ENCODE data around the gene SYT1.

DNA sequence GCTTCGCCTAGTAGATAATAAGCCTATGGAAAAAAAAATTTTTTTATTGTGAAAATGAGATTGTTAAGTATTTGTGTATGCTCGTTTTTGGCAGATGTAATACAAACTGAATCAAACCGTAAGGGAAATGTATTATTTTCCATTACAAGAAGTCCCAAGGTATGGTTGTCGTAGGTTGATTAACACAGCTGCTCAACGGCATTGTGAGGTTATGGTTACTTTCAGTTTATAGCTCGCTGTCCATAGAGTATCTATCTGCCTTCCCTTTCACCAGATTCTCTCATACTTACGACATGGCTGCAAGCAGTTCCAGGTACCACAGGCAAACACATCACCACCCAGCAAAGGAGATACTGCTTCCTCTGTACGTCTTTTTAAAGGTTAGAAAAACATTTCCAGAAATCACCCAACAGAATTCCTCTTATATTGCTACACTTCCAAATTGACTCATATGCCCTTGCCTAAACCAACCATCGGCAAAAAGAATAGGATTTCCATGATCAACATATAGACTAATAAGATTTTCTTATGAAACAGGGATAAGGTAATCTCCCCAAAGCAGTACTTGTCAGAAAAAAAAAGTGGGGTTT is 338.6 kb downstream of the SYT1 start:
- TF ChIP-seq, protein P1, sequence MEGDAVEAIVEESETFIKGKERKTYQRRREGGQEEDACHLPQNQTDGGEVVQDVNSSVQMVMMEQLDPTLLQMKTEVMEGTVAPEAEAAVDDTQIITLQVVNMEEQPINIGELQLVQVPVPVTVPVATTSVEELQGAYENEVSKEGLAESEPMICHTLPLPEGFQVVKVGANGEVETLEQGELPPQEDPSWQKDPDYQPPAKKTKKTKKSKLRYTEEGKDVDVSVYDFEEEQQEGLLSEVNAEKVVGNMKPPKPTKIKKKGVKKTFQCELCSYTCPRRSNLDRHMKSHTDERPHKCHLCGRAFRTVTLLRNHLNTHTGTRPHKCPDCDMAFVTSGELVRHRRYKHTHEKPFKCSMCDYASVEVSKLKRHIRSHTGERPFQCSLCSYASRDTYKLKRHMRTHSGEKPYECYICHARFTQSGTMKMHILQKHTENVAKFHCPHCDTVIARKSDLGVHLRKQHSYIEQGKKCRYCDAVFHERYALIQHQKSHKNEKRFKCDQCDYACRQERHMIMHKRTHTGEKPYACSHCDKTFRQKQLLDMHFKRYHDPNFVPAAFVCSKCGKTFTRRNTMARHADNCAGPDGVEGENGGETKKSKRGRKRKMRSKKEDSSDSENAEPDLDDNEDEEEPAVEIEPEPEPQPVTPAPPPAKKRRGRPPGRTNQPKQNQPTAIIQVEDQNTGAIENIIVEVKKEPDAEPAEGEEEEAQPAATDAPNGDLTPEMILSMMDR (IDR thresholded peaks at IDR 0.05 in 8 of 11, conservative IDR thresholded peaks at IDR 0.05 in 3 of 11) = no peak
- TF ChIP-seq POLR2A (IDR thresholded peaks at IDR 0.05) = no peak
- TF ChIP-seq POLR2AphosphoS5 (IDR thresholded peaks at IDR 0.05) = no peak
